GM21447 (cell line): ENCODE results near the gene MOB3A.

Source experiments
- ATAC-seq: cut with Tn5 transposase; IDR thresholded peaks from one replicate; pipeline ENCODE4 v1.9.1; 2021; ENCODE audit not compliant: unreplicated experiment

Gene MOB3A

DNA sequence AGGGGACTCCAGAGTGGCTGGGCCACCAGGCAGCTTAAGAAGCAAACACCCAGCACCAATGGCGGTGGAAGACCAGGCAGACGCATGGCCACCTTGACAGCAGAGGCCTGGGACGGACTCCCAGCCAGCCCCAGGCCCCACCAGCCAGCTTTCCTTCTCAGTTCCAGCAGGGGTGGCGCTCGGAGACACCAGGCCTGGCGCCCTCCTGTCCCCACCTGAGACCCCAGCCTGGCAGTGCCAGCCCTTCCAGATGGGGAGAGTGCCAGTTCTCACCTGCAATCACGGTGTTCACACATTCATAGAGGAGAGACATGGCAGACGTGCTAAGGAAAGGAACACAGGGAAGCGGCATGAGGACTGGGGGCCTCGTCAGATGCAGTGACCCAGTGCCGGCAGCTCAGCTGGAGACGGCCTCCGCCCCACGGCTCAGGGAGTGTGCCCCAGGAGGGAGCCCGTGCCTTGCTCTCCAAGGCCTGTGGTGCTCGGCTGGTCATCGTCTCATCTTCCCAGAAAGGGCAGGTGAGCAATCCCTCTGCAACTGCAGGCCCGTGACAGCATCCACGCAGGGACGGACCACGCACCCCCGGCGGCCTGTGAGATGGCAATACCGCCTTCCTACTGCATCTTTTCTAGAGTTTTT is 30.9 kb upstream of the MOB3A start:
- no peak for ATAC-seq

DNA sequence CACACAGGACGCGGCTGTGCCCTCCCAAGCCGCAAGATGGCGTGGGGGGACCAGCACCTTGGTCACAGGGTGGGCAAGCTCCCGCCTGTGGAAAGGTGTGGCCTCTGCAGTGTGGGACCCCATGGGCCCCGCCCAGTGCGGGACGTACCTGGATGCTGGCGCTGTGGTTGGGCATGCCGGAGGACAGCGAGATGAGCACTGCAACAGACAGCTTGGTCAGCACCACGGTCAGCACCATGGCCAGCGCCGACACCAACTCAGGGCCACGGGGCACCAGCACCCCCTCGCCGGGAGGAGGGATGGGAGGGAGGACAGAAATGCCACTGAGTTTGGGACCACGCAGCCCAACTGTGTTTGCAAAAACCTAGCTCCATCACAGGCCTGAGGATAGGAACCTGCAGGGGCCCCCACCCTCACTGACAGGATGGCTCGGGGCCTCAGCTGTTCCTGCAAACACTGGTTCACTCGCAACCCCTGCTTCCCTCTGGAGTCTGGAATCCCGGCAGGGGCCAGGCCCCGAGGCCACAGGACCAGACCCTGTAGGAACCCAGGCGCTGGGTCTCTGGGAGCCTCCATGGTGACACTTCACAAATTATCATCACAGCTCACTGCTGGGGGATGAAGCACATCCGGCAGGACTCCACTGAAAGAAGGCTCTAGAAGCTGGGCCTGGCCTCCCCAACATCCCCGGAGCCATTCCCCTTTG is 27.7 kb upstream of the MOB3A start:
- ATAC-seq: no peak

DNA sequence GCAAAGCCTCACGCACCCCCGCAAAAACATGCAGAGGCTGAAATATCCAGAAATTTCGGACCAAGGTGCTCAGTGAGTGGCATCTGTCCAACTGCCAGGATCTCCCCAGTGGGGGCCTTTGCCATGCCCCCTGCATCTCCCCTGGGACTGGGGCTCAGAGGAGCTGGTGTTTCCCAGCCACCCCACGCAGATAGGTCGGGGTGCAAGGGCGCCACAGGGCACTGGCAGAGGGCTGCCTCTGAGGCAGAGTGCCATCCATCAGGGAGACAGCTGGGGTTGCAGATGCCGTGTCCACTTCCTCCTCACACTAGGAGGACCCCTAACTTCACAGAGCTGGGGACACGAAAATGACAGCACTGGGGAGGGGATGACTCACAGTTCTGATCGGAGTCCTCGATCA is 26.9 kb upstream of the MOB3A start:
- ATAC-seq: no peak

DNA sequence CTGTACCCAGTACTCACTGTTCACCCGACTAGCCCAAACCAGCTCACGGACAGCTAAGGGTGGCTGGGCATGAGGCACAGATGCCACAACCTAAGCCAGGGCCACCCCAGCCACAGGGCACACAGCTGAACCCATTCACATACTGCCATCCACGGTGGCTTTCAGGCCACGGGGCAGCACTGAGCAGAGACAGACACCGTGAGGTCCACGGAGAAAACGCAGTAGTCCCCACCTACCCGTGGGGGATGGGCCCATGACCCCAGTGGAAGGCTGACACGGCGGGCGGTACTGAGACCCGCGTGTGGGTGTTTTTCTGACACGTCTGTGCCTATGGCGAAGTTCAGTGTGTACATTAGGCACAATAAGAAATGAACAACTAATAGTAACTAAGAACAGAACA is 26.1 kb upstream of the MOB3A start:
- ATAC-seq: no peak

DNA sequence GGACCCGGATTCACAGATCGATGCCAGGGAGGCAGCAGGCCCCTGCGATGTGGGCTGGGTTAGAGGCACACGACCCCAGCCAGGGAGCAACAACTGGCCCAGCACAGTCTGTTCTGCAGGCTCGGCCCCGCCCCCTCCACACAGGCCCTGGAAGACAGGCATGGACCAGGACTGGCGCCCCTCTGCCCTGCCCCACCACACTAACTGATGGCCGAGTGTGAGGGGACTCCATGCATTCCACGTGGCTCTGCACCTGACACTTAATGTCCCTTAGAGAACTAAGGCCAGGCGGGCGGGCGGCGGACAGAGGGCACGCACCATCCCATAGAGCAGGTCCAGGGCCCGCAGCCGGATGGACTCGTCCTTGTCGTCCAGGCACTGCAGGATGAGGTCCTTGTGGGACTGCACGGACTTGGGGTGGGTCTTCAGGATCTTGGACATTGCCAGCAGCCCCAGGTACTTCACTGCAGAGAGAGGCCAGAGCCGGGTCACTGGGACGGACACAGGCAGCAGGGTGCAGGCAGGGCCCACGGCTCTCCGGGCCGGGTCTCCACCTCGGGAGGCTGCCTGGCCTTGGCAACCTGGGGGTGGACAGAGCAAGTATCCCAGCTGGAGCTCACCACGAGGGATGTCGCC is 25.4 kb upstream of the MOB3A start:
- ATAC-seq: no peak

DNA sequence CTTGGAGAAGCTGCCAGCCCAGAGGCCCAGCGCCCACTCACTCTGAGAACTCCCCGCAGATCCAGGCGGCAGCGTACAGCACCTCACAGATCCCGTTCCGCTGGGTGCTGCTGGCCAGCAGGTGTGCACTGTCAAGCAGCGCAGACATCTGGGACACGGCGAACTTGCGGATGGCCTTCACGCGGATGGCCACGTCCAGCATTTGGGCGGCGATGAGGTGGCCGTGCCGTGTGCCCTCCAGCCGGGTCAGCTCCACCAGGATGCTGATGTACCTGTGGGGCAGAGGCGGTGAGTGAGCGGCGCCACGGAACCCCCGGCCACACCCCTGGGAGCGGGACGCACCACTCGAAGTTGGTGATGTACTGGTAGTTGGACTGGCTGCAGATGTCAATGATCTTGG is 24.7 kb upstream of the MOB3A start:
- no peak for ATAC-seq

DNA sequence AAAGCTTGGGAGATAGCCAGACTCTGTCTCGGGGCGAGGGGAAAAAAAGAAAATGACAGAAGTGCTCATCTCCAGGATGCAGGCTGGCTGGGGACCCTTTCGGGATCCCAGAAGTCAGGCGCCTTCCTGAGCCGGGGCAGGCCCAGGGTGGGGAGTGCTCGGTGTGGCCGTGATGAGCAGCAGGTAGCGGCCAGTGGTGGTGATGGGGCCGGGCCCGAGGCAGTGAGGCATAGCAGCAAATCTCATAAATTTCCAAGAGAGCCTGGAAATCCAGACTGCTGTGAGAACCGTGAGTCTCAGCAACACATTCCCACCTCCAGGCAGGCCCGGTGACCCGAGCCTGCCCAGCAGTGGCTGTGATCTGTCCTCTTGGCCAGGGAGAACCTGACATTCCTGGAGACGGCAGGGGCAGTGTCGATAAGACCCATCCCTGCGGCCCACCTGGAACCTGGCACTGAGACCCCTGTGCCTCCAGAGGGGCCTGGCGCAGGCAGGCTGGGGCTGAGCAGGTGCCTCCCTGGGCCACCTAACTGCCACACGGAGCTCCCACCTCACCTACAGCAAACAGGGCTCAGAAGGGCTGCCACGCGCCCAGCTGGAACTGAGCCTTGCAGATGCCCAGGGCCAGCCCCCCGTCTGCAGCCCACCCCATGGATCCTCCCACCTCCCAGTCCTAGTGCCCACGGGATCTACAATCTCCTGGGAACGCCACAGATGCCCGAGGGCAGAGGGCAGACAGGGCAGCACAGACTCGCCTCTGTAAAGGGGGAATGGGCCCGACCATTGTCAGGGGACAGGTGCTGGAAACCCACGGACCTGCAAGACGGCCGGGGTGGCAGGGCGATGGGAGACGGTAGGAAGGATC is 24.0 kb upstream of the MOB3A start:
- ATAC-seq: no peak

DNA sequence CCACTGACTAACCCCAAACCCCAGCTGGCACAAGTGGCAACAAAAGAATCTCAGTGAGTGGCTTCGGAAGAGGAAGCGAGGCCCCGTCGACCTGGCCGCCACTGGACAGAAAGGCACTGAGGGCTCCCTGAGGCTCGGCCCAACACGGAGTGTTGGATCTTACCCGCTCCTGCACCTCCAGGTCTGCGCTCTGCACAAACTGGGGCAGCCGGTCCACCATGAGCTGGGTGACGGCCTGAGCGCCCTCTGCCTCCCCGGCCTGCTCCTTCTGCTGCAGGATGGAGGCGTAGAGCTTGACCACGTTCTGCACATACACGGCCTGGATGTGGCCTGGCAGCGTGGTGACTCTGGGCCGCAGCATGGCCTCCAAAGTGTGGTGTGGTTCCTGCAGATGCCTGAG is 22.3 kb upstream of the MOB3A start:
- no peak for ATAC-seq

DNA sequence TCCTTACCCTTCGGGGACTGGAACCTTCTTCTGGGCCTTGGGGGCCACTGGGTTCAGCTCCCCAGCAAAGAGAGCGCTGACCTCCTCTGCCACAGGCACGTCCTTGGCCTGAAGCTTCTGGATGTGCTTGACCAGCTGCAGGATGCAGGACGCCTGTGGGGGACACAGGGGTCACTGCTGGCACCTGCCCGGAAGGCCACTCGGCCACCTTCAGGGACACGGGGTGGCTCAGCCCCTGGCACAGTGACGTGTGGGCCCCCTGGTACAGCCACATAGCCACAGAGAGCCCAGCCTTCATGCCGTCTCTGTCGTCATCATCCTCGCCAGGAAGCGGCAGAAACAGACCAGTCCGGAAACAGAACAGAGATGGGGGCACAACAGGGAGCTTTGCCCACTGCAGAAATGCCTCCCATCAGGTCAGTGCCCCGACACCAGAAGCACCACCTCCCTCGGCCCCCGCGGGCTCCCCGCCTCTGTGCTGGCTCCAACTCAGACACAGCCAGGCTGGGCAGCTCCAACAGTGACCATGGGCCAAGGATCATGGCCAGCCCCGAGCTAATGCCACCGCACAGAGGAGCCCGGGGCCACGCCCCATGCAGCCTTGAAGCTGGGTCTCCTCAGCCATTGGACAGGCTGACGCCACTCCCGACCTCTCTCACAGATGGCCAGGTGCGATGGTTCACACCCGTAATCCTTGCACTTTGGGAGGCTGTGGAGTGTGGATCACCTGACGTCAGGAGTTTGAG is 21.3 kb upstream of the MOB3A start:
- no peak for ATAC-seq

DNA sequence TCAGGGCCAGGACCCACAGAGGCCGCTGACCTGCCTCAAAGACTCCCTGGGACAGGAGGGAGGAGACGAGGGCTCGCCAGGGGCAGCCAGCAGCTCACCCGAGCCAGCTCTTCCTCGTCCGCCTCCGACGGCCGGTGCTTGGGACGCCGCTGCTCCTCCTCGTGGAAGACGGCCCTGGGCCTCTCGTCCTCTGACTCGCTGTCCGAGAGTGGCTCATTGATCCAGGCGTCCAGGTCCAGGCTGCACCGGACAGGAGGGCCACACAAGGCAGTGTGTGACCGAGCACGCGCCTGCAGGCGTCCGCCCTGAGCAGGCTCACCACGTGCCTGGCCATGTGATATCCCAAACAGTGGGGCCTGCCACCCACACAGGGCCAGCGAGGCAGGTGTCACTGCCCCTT is 20.4 kb upstream of the MOB3A start:
- no peak for ATAC-seq

DNA sequence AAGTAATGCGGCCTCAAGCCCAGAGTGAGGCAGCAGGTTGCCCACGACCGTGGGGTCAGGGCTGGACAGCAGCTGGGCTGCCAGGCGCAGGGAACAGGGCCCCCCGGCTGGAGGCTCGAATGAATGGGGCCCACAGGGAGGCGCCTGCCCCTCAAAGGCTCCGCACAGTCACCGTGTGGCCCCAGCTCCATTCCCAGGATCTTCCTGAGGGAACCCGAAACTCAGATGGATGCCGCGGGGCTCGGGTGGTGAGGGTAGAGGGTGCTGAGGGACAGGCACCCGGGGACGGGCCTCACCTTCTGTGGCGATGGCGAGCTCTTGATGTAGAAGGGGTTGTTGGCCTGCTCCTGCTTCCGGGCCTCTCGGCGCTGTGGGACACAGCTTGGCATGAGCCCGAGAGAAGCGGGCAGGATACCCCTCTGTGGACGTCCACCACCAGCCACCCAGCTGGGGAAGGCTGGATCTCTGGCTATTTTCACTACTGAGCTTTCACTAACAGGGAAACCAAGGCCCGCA is 19.8 kb upstream of the MOB3A start:
- no peak for ATAC-seq

DNA sequence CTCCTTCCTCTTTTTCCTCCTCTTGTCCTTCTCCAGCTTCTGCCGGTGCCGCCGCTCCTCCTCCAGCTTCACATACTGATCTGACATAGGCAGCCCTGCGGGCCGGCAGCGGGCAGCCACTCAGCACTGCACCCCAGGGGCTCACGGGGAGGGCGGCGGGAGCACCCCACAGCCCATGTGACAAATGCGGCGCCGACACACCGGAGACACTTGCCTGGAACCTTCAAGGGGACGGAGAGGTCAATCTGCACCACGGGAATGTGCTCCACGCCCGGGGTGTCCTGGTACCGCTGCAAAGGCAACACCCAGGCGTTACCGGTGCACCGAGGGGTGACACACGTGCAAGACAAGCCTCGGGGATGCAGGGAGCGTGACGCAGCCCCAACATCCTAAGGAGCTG is 19.2 kb upstream of the MOB3A start:
- no peak for ATAC-seq

DNA sequence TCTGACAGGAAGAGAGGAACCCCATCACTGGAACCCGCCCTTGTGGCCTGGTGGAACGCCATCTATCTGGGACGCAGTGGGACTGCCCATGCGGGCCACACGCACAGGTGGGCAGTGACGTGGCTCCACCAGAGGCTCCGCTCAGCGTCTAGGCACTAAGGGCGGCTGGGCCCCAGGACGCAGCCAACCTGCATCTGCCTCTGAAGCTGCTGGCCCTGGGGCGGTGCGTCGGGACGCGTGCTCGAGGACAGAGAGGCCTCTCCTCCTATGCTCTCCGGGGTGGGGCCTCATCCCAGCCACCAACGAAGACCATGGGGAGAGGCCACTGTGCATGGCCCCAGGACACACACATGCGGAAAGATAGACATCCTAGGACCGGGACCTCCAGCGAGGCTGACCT is 18.7 kb upstream of the MOB3A start:
- ATAC-seq: no peak

DNA sequence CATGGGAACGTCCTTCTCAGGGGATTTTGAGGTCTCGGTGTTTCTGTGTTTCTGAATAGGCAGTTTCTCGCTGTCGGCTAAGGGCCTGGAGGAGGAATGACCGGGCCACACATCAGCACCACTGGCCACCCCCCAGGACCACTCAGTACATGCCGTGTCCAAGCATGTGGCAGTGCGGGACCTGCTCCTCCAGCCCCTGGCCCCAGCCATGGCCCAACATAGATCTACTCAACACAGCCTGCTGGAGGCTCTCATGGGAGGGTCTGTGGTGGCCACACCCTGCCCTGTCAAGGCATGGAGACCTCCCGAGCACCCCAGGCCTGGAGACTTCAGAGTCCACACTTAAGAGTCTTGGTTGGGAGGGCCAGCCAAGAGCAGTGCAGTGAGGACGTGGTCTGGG is 18.1 kb upstream of the MOB3A start:
- no peak for ATAC-seq

DNA sequence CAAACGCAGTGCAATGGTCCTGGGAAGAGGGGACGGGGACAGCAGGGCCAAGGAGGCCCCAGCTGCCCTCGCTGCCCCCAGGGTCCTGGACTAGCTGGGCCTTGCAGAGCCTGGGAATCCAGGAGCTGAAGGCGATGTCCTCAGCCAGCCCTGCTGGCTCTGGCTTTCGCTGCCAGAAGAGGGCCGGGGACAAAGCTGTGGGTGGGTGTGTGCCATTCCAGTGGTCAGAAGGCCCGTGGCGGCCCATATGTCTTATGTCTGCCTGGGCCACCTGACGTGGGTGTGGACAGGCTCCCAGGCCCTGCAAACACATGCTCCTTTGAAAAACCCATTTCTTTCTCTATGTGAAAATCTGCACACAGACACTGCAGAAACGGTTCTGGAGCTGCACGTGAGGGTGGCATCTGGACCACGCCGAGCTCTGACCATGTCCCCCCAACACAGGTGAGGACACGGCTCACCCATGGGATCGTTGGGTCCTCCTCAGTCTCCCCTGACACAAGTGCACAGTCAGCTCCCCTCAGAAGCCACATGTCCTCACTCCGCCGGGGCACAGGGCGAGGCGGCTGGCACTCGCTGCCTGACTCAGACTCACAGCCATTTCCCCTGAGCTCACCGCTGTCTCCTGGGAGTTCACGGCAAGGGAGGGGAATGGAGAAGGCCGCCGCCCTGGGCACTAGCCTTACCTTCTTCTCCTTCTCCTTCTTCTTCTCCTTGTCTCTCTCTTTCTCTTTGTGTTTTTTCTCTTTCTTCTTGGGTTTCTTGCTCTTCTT is 17.5 kb upstream of the MOB3A start:
- ATAC-seq: no peak

DNA sequence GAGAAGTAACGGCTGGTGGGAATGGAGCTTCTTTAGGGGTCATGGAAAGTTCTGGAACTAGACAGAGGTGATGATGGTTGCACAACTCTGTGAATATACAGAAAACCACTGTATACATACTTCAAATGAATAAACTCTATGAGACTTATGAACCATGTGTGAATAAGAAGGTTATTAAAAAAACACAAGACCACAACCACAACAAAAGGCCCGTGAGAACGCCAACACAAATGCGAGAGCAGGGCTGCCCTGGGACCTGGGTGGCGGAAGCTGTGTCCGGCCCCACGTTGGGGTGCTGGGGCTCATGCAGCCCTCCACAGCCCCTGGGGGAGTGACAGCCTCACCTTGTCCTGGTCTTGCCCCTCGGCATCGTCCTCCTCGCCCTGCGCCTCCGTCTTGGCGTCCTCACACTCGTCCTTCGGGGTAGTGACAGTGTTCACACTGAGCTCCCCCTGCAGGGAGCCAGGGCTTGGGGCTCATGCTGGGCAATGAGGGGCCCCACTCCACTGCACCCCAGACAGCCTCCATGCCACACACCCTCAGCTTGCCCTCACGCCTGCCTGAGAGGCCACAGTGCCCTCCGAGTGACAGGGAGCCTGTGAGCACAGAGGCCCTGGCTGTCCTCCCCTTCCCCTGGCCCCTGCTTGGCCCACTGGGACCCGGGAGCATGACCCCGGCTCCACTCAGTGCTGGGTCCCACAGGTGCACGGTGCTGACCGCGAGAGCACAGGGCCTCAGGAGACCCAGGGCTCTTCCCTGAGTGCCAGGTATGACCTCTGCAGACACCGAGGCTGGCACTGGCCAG is 16.6 kb upstream of the MOB3A start:
- no peak for ATAC-seq

DNA sequence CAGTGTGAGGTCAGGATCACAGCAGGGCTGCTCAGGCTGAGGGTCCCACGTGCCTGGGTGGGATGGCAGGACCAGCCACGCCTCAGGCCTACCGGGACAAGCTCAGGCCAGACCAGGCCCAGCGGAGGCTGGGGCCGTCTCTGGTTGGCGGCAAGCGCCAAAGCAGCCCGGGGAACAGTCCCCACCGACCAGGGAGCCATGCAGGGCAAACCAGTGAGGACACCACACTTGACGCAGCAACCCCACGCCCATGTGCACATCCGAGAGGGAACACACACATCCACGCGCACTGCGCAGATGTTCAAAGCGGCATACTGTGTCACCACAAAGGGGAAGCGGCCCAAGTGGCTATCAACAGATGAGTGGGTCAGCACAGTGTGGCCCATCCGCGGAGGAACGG is 15.8 kb upstream of the MOB3A start:
- ATAC-seq: no peak

DNA sequence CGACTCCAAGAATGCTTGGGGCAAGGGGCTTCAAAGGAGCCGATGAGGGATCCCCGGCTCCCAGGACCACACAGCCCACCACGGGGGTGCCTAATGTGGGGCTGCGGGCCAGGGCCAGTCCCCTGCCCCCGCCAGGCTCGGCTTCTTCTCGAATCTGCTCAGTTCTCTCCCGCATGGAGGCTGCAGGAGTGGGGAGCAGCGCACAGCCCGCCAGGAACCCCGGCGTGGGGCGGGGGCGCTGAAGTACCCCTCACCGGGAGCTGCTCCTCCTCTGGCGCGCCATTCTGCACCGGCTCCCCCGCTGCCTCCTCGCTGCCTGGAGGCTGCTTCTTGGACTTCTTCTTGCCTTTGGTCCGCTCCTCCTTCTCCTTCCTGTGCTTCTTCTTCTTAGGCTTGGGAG is 15.3 kb upstream of the MOB3A start:
- ATAC-seq: no peak

DNA sequence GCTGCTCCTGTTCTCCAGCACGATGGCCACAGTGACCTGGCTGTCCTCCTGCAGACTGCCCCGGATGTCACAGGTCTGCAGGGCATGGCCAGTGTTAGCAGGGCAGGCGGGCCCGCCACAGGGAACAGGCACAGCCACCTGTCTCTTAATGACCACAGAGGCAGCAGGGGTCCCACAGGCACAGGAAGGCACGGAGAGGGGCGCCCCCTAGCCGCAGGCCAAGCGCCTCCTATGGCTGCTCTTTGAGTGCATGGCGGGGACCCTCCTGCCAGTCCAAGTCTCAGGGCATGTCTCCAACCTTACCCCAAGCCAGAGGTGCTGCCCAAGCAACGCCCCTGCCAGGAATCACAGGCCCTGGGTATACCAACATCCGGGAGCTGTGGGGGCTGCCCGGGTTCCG is 14.7 kb upstream of the MOB3A start:
- ATAC-seq: no peak
